OCI-LY3 (cell line): ENCODE measurements around the gene LBR.

Experiments
- H2AFZ ChIP-seq: fragments of 200-600, 300-600 bp; shearing (Covaris generic); 2 replicates; pipeline ENCODE4 v1.6.0; 2014; ENCODE audit warnings: antibody characterized with exemption, low read depth, low read length
- H3K27ac ChIP-seq: fragments of 200-600, 300-600 bp; sonication (generic); 2 replicates; pipeline ENCODE4 v1.5.1; 2014; ENCODE audit warnings: mild to moderate bottlenecking, low read length, moderate library complexity, mixed read lengths
- H3K27me3 ChIP-seq: fragments of 200-600, 300-600 bp; sonication (generic); 2 replicates; pipeline ENCODE4 v1.6.1; 2014; ENCODE audit warnings: low read depth, low read length, mixed read lengths
- H3K36me3 ChIP-seq: fragments of 200-600, 300-600 bp; sonication (generic); replicated peaks from 2 replicates; pipeline ENCODE3; 2014; ENCODE audit warnings: low read depth, low read length, mixed read lengths
- H3K4me1 ChIP-seq: fragments of 300-600, 200-600 bp; sonication (generic); 2 replicates; pipeline ENCODE4 v1.6.1; 2014; ENCODE audit warnings: low read length, mixed read lengths
- H3K4me2 ChIP-seq: fragments of 200-600, 300-600 bp; sonication (generic); 2 replicates; pipeline ENCODE4 v1.6.1; 2014; ENCODE audit warnings: low read length, mixed read lengths
- H3K4me3 ChIP-seq: fragments of 300-600, 200-600 bp; sonication (generic); 2 replicates; pipeline ENCODE4 v1.5.1; 2014; ENCODE audit warnings: antibody characterized with exemption, mild to moderate bottlenecking, low read length, moderate library complexity
- H3K79me2 ChIP-seq: fragments of 300-600, 200-600 bp; shearing (Covaris generic); 2 replicates; pipeline ENCODE4 v1.6.1; 2014; ENCODE audit warnings: mild to moderate bottlenecking, low read length, mixed read lengths
- H3K9ac ChIP-seq: fragments of 300-600, 200-600 bp; shearing (Covaris generic); 2 replicates; pipeline ENCODE4 v1.6.0; 2014; ENCODE audit warnings: mild to moderate bottlenecking, low read length, moderate library complexity
- H3K9me3 ChIP-seq: fragments of 200-600, 300-600 bp; shearing (Covaris generic); 2 replicates; pipeline ENCODE4 v1.6.1; 2014; ENCODE audit warnings: low read length, mixed read lengths; ENCODE audit not compliant: insufficient read depth
- H4K20me1 ChIP-seq: fragments of 200-600, 300-600 bp; sonication (generic); 2 replicates; pipeline ENCODE4 v1.6.1; 2016; ENCODE audit warnings: low read length, mixed read lengths; ENCODE audit not compliant: insufficient read depth
- CTCF ChIP-seq: fragments of 200-600, 300-600 bp; sonication (generic); IDR thresholded peaks from 2 replicates; pipeline ENCODE4 v1.5.1; 2014; ENCODE audit warnings: antibody characterized with exemption, low read length, low read depth
- EZH2phosphoT487 ChIP-seq: fragments of 200-600 bp; shearing (Covaris generic); IDR thresholded peaks from 2 replicates; pipeline ENCODE4 v1.6.1; 2018; ENCODE audit warnings: antibody characterized with exemption, mixed run types, low read depth

LBR gene

GRCh38 chr1:225412321-225412720 is 15.5 kb downstream of the LBR start:
- Histone ChIP-seq H2AFZ (no peak overlapping the region), H3K4me3 (no peak overlapping the region), H3K79me2 (peaks cover 68% of the 10 kb centered on the region), H4K20me1 (peaks cover 31% of the 10 kb centered on the region), H3K4me2 (no peak overlapping the region), H3K4me1 (peaks cover 7% of the 10 kb centered on the region), H3K9me3 (no peaks in the 10 kb centered on the region), H3K27ac (no peak overlapping the region), H3K36me3 (peaks cover 87% of the 10 kb centered on the region), H3K27me3 (no peaks in the 10 kb centered on the region), H3K9ac (no peak overlapping the region)
- TF ChIP-seq EZH2phosphoT487 (no peak), CTCF (no peak)

GRCh38 chr1:225410036-225410435 is 17.8 kb downstream of the LBR start:
- TF ChIP-seq CTCF (no peak), EZH2phosphoT487 (no peak)
- no peak overlapping the region for H3K4me2 ChIP-seq
- no peak overlapping the region for H3K9ac ChIP-seq
- no peaks in the 10 kb centered on the region for H3K9me3 ChIP-seq
- H3K79me2 ChIP-seq: peaks cover 55% of the 10 kb centered on the region
- H3K4me3 ChIP-seq: no peak overlapping the region
- no peak overlapping the region for H2AFZ ChIP-seq
- no peaks in the 10 kb centered on the region for H3K27me3 ChIP-seq
- H3K36me3 ChIP-seq: peaks cover 95% of the 10 kb centered on the region
- H3K4me1 ChIP-seq: peaks cover 7% of the 10 kb centered on the region
- peaks cover 24% of the 10 kb centered on the region; the same call in 1 of the 2 replicates for H4K20me1 ChIP-seq
- H3K27ac ChIP-seq: no peak overlapping the region

- Histone ChIP-seq H3K79me2 (peaks cover 46% of the 10 kb centered on the region), H3K9ac (no peak overlapping the region), H2AFZ (no peak overlapping the region), H3K36me3 (peaks cover 92% of the 10 kb centered on the region), H4K20me1 (peaks cover 20% of the 10 kb centered on the region; the same call in 1 of the 2 replicates), H3K4me1 (peaks cover 3% of the 10 kb centered on the region), H3K9me3 (no peaks in the 10 kb centered on the region), H3K27me3 (no peaks in the 10 kb centered on the region), H3K27ac (no peak overlapping the region), H3K4me3 (no peak overlapping the region), H3K4me2 (no peak overlapping the region)
- TF ChIP-seq CTCF (no peak), EZH2phosphoT487 (no peak)
These were observed 18.8 kb downstream of the LBR start for GRCh38 chr1:225409051-225409450.

- Histone ChIP-seq H3K79me2 (peaks cover 38% of the 10 kb centered on the region), H3K4me1 (no peaks in the 10 kb centered on the region), H3K9ac (no peak overlapping the region), H3K36me3 (peaks cover 87% of the 10 kb centered on the region), H3K27me3 (no peaks in the 10 kb centered on the region), H4K20me1 (peaks cover 18% of the 10 kb centered on the region; the same call in 1 of the 2 replicates), H2AFZ (no peak overlapping the region), H3K4me2 (no peak overlapping the region), H3K4me3 (no peak overlapping the region), H3K27ac (no peak overlapping the region), H3K9me3 (no peaks in the 10 kb centered on the region)
- TF ChIP-seq CTCF (no peak), EZH2phosphoT487 (no peak)
These were observed 19.6 kb downstream of the LBR start for GRCh38 chr1:225408249-225408648.
